Naive thymus-derived CD4-positive, alpha-beta T cell (primary cell): ENCODE data around the gene RPL27. TPM values are rescaled to one million over a fixed set of nuclear protein-coding genes. Genes with fewer than 3 reads are reported as not detected.

Source experiments
- ATAC-seq: fragments of 150-1000 bp; cut with Tn5 transposase; 2 replicates; pipeline ENCODE4 v1.10.0; 2021; ENCODE audit warnings: mild to moderate bottlenecking, moderate library complexity
- CTCF ChIA-PET: fragments of 350-600 bp; sonication (Branson Sonifier 250); formaldehyde crosslinking; loops from one replicate; lab custom pipeline; 2021; ENCODE audit warnings: antibody characterized with exemption; lab: Charles Lee
- POLR2A ChIA-PET: fragments of 350-600 bp; sonication (Branson Sonifier 250); formaldehyde crosslinking; loops from one replicate; lab custom pipeline; 2021; ENCODE audit warnings: antibody characterized with exemption, inconsistent platforms; lab: Charles Lee
- DNase-seq, 9 donors: peaks; one replicate each; pipeline versions ENCODE4 v3.0.0 to v3.0.0-alpha.2; 2020 to 2022; ENCODE audit warnings: mixed read lengths in 1 of 9
- H3K27ac ChIP-seq: one replicate; pipeline ENCODE4 v1.7.0; 2013; ENCODE audit warnings: mild to moderate bottlenecking, low read depth, low read length, moderate library complexity
- H3K27me3 ChIP-seq, 2 donors: one replicate each; pipeline ENCODE4 v1.7.0; 2013; ENCODE audit warnings: low read length in 2 of 2, mild to moderate bottlenecking in 2 of 2, moderate library complexity in 2 of 2; ENCODE audit not compliant: control insufficient read depth in 2 of 2, insufficient read depth in 2 of 2
- H3K36me3 ChIP-seq, 3 experiments: 1 replicate in 2 of 3; 2 replicates in 1 of 3; pipeline ENCODE4 v1.7.0; 2013; ENCODE audit warnings: low read length in 3 of 3, mild to moderate bottlenecking in 3 of 3, moderate library complexity in 1 of 3; ENCODE audit not compliant: insufficient read depth in 3 of 3, control insufficient read depth in 2 of 3
- H3K4me1 ChIP-seq, 2 donors: one replicate each; pipeline ENCODE4 v1.7.0; 2013; ENCODE audit warnings: low read length in 2 of 2, mild to moderate bottlenecking in 2 of 2, moderate library complexity in 1 of 2; ENCODE audit not compliant: control insufficient read depth in 2 of 2, insufficient read depth in 2 of 2
- H3K4me3 ChIP-seq: 2 replicates; pipeline ENCODE4 v1.7.0; 2013; ENCODE audit warnings: mild to moderate bottlenecking, low read length
- H3K9me3 ChIP-seq, 3 experiments: 1 replicate in 2 of 3; 2 replicates in 1 of 3; pipeline ENCODE4 v1.7.0; 2013; ENCODE audit warnings: low read length in 3 of 3; ENCODE audit not compliant: control insufficient read depth in 2 of 3
- H3K27ac Mint-ChIP-seq, 9 donors: one replicate each; pipeline ENCODE4 v1.8.0; 2020 to 2022; ENCODE audit warnings: mixed read lengths in 9 of 9, mild to moderate bottlenecking in 8 of 9, moderate library complexity in 5 of 9, inconsistent platforms in 2 of 9
- H3K27me3 Mint-ChIP-seq, 5 donors: one replicate each; pipeline ENCODE4 v1.8.0; 2021 to 2022; ENCODE audit warnings: mixed read lengths in 5 of 5, mild to moderate bottlenecking in 1 of 5
- H3K36me3 Mint-ChIP-seq, 5 donors: one replicate each; pipeline ENCODE4 v1.8.0; 2020 to 2022; ENCODE audit warnings: mixed read lengths in 5 of 5, mild to moderate bottlenecking in 3 of 5, inconsistent platforms in 1 of 5
- H3K4me1 Mint-ChIP-seq, 7 donors: one replicate each; pipeline ENCODE4 v1.8.0; 2020 to 2022; ENCODE audit warnings: mixed read lengths in 7 of 7, mild to moderate bottlenecking in 3 of 7, inconsistent platforms in 1 of 7
- H3K4me3 Mint-ChIP-seq, 10 donors: one replicate each; pipeline ENCODE4 v1.8.0; 2020 to 2022; ENCODE audit warnings: mild to moderate bottlenecking in 10 of 10, mixed read lengths in 10 of 10, moderate library complexity in 6 of 10, inconsistent platforms in 2 of 10
- H3K9me3 Mint-ChIP-seq, 11 donors: one replicate each; pipeline ENCODE4 v1.8.0; 2020 to 2022; ENCODE audit warnings: mixed read lengths in 11 of 11, mild to moderate bottlenecking in 4 of 11, inconsistent platforms in 1 of 11, moderate library complexity in 1 of 11
- intact Hi-C, 2 donors: fragments of 100-400 bp; cut with micrococcal nuclease; formaldehyde crosslinking; loops; one replicate each; pipeline ENCODE4 v1.15.1; 2023
- polyA plus RNA-seq, 2 donors: library from polyadenylated mRNA; unstranded; fragments of 300-500 nt; fragmentation: Illumina TruSeq; gene quantifications; one replicate each; pipeline ENCODE4 v1.2.3, GENCODE V29; 2021
- total RNA-seq, 6 experiments: library from RNA in 5 of 6; stranded (reverse) in 5 of 6; gene quantifications; 1 replicate in 5 of 6; 2 replicates in 1 of 6; pipeline ENCODE4 v1.2.3 and lab custom pipeline; 2021 to 2026

The RPL27 gene
- total and polyA plus RNA-seq, 7 experiments from 2014 or later = 951 to 2,713 (median 1,834) TPM

- Histone ChIP-seq H3K9me3 (no peaks in the 10 kb centered on the region), H3K4me1 (peaks cover 15 to 20% of the 10 kb centered on the region in 2 donors), H3K36me3 (peaks cover 0 to 23% (median 0%) of the 10 kb centered on the region in 3 experiments), H3K4me3 (no peak overlapping the region), H3K27ac (no peak overlapping the region), H3K27me3 (no peaks in the 10 kb centered on the region)
- ChIA-PET POLR2A (interaction anchor here (0.7 to 1.4 kb wide), 5 partner anchors 9 to 106 kb away, joined by 3 to 4 read pairs (median 3); partner anchors contain the start of genes BRCA1 and RPL27), CTCF (interaction anchor here (0.7 to 1.1 kb wide), 2 partner anchors 13 to 21 kb away, joined by 3 read pairs; partner anchors contain the start of genes IFI35 and RPL27)
- ATAC-seq (no peak), DNase-seq (no peak)
- H3K27me3 Mint-ChIP-seq = peaks cover 0 to 2% (median 0%) of the 10 kb centered on the region in 5 donors
- H3K4me1 Mint-ChIP-seq = peaks cover 8 to 33% (median 29%) of the 10 kb centered on the region in 7 donors
- no peaks in the 10 kb centered on the region for H3K9me3 Mint-ChIP-seq
- H3K36me3 Mint-ChIP-seq = peaks cover 0 to 3% (median 0%) of the 10 kb centered on the region in 5 donors
- peak overlapping the region in 1 of 10 donors; percentile 29 for H3K4me3 Mint-ChIP-seq
- H3K27ac Mint-ChIP-seq = peak overlapping the region in 8 of 9 donors; percentile 34 to 86 (median 72)
- intact Hi-C loops = no loop called here
These were observed 20.7 kb downstream of the RPL27 start for GRCh38 chr17:43018932-43019331.

DNA sequence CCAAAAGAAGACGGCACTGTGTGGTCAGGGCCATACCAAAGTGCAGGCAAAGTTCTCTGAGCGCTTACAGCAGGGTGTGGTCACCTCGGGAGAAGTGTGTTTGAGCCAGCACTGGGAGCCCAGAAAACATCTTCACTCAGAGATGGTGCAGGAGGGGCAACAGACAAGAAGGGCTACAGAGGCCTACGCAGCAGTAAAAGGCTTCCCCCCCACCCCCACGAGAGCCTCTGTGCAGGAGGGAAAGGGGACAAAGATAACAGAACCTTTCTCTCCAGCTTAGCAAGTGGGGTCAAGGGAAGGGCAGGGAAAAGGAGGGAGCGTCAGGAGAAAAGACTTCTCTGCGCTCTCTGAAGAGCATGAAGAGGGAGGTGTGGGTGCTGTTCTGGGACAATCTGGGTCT, 21.2 kb downstream of the RPL27 start:
- intact Hi-C loops = no loop called here
- Mint-ChIP-seq H3K27ac (peak overlapping the region in 7 of 9 donors; percentile 44 to 90 (median 75)), H3K4me3 (peak overlapping the region in 9 of 10 donors; percentile 15 to 94 (median 58)), H3K27me3 (peaks cover 0 to 5% (median 0%) of the 10 kb centered on the region in 5 donors), H3K4me1 (peaks cover 11 to 36% (median 32%) of the 10 kb centered on the region in 7 donors), H3K36me3 (peaks cover 0 to 3% (median 0%) of the 10 kb centered on the region in 5 donors), H3K9me3 (peaks cover 0 to 2% (median 0%) of the 10 kb centered on the region in 11 donors)
- no peaks in the 10 kb centered on the region for H3K27me3 ChIP-seq
- H3K4me1 ChIP-seq = peaks cover 19 to 25% of the 10 kb centered on the region in 2 donors
- DNase-seq (no peak), ATAC-seq (no peak)
- ChIA-PET CTCF (interaction anchor here (0.7 to 1.1 kb wide), 2 partner anchors 13 to 21 kb away, joined by 3 read pairs; partner anchors contain the start of genes IFI35 and RPL27), POLR2A (interaction anchor here (0.7 to 1.4 kb wide), 4 partner anchors 9 to 21 kb away, joined by 3 to 4 read pairs (median 3); partner anchors contain the start of gene RPL27)
- peaks cover 0 to 18% (median 0%) of the 10 kb centered on the region in 3 experiments for H3K36me3 ChIP-seq
- H3K27ac ChIP-seq = peak overlapping the region; percentile 18
- no peaks in the 10 kb centered on the region for H3K9me3 ChIP-seq
- no peak overlapping the region for H3K4me3 ChIP-seq

- Mint-ChIP-seq H3K27ac (peak overlapping the region in 8 of 9 donors; percentile 44 to 87 (median 73)), H3K4me1 (peaks cover 16 to 41% (median 36%) of the 10 kb centered on the region in 7 donors), H3K9me3 (peaks cover 0 to 2% (median 0%) of the 10 kb centered on the region in 11 donors), H3K27me3 (peaks cover 0 to 10% (median 0%) of the 10 kb centered on the region in 5 donors), H3K4me3 (peak overlapping the region; percentile 45 to 94 (median 86)), H3K36me3 (peaks cover 0 to 2% (median 0%) of the 10 kb centered on the region in 5 donors)
- Histone ChIP-seq H3K9me3 (no peaks in the 10 kb centered on the region), H3K27me3 (no peaks in the 10 kb centered on the region), H3K4me1 (peaks cover 19 to 27% of the 10 kb centered on the region in 2 donors), H3K36me3 (peaks cover 0 to 11% (median 0%) of the 10 kb centered on the region in 3 experiments), H3K4me3 (no peak overlapping the region), H3K27ac (peak overlapping the region; percentile 18)
- ATAC-seq (no peak), DNase-seq (no peak)
- ChIA-PET POLR2A (interaction anchor here (0.7 to 1.8 kb wide), 3 partner anchors 13 to 368 kb away, joined by 3 to 5 read pairs (median 4); no protein-coding TSS in a partner anchor), CTCF (interaction anchor here (0.6 kb wide), 1 partner anchor 376 kb away, joined by 4 read pairs; no protein-coding TSS in a partner anchor)
- intact Hi-C loops = loop anchor here (5.0 to 10.0 kb wide), 4 partner anchors 152 to 828 kb away; partner anchors contain the start of genes GHDC (in 1 of the 2), NBR1 (in 1 of the 2), PLEKHH3 (in 1 of the 2) and TMEM106A (in 1 of the 2)
These were observed 21.9 kb downstream of the RPL27 start for GRCh38 chr17:43020030-43020621.

DNA sequence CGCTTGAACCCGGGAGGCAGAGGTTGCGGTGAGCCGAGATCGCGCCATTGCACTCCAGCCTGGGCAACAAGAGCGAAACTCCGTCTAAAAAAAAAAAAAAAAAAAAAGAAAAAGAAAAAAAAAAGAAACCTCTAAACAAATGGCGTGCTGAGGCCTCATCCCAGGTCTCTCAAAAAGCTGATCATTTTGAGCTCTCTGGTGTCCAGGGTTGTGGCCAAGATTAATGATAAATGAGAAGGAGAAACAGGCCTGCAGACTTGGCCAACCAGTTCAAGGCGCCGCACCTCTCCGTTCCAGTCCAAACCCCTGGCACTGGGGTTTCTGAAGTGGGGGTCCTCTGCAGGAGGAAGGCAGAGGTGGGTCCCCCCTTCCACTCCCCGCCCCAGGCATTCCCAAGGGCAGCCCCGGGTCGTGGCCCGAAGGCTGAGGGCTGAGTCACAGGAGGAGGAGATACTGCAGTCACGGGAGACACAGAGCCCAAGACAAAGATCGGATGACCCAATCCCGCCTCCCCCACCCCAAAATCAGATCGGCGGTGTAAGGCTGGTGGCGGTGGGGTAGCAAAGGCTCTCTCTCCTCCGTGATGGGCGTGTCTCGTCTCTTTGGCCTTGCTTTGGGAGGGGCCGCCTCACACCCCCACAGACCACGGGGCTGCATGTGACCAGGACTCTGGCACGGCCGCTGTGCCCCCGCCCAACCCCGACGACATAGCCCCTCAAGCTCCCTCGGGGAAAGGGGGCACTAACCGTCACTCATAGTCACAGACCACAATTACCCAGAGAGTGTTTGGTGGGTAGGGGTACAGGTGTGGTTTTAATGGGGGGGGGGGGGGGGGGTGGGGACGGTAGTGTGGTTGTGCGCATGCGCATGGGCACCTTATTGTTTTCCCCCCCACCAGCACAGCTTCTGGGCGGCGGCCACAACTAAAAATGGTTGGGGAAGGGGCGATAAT, 22.8 kb downstream of the RPL27 start:
- no peaks in the 10 kb centered on the region for H3K9me3 ChIP-seq
- ATAC-seq (peak; percentile 1), DNase-seq (peak in 7 of 9 donors; percentile 30 to 56 (median 43))
- H3K9me3 Mint-ChIP-seq = peaks cover 0 to 2% (median 0%) of the 10 kb centered on the region in 11 donors
- H3K27ac ChIP-seq = peak overlapping the region; percentile 73
- peaks cover 16 to 41% (median 38%) of the 10 kb centered on the region in 7 donors for H3K4me1 Mint-ChIP-seq
- CTCF ChIA-PET = interaction anchor here (0.6 kb wide), 1 partner anchor 375 kb away, joined by 4 read pairs; no protein-coding TSS in a partner anchor
- H3K27ac Mint-ChIP-seq = peak overlapping the region in 8 of 9 donors; percentile 52 to 89 (median 82)
- H3K36me3 ChIP-seq = peaks cover 0 to 5% (median 0%) of the 10 kb centered on the region in 3 experiments
- H3K27me3 ChIP-seq = no peaks in the 10 kb centered on the region
- peaks cover 21 to 27% of the 10 kb centered on the region in 2 donors for H3K4me1 ChIP-seq
- H3K27me3 Mint-ChIP-seq = peaks cover 0 to 14% (median 0%) of the 10 kb centered on the region in 5 donors
- peaks cover 0 to 4% (median 0%) of the 10 kb centered on the region in 5 donors for H3K36me3 Mint-ChIP-seq
- POLR2A ChIA-PET = interaction anchor here (0.7 to 1.9 kb wide), 9 partner anchors 9 to 367 kb away, joined by 3 to 12 read pairs (median 4); partner anchors contain the start of genes BRCA1, IFI35 and RPL27
- H3K4me3 ChIP-seq = peak overlapping the region; percentile 79
- peak overlapping the region; percentile 86 to 95 (median 92) for H3K4me3 Mint-ChIP-seq
- intact Hi-C loops = loop anchor here (5.0 to 10.0 kb wide), 4 partner anchors 151 to 829 kb away; partner anchors contain the start of genes GHDC (in 1 of the 2), NBR1 (in 1 of the 2), PLEKHH3 (in 1 of the 2) and TMEM106A (in 1 of the 2)

DNA sequence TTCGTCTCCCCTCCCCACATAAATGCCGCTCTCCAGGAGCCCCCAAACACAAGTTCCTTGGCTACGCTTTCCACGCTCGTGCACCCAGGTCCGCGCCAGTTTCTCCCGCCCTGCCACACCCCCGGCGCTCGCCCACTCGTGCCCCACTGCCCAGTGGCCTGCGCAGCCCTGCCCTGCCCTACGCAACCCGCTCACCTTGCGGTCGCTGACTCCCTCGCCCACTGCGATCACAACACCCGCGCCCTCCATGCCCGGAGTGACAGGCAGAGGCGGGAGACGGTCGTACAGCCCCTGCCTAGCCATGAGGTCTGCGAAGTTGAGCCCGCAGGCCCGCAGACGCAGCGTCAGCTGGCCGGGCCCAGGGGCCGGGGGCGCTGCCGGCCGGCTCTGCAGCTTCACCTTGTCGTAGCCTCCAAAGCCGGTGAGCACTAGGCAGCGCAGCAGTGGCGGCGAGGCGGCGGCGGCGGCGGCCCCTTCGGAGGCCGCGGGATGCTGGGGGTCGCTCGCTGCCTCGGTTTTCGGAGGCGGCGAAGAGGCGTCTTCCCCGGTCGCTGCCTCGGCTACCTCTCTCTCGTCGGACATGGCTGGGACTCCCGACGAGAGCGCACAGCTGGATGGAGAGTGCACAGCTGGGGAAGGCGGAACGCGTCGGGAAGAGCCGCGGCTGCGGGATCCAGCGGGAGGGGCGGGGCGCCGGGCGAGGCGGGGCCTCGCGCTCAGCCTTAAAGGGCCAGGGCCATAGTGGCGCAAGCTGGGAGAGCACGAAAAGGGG, 23.7 kb downstream of the RPL27 start, which contains the start of gene VAT1:
Gene VAT1, minus strand, starts transcription at position 645 of the 772 bp plus-strand sequence. Its CDS starts 63 bp downstream, at position 582.
- peak within 1 kb of the TSS in 8 of 9 donors; percentile 52 to 89 (median 82) for H3K27ac Mint-ChIP-seq
- intact Hi-C loops = loop anchor here (1.0 to 10.0 kb wide), 6 partner anchors 16 to 830 kb away; partner anchors contain the start of genes GHDC (in 1 of the 2), IFI35 (in 1 of the 2), NBR1 (in 1 of the 2) and PLEKHH3 (in 1 of the 2)
- H3K36me3 Mint-ChIP-seq = peaks cover 0 to 4% (median 0%) of the 10 kb centered on the region in 5 donors
- Histone ChIP-seq H3K27me3 (no peaks in the 10 kb centered on the region), H3K27ac (peak within 1 kb of the TSS; percentile 73), H3K4me1 (peaks cover 21 to 27% of the 10 kb centered on the region in 2 donors), H3K36me3 (peaks cover 0 to 5% (median 0%) of the 10 kb centered on the region in 3 experiments), H3K9me3 (no peaks in the 10 kb centered on the region), H3K4me3 (peak within 1 kb of the TSS; percentile 79)
- ATAC-seq (peak; percentile 59), DNase-seq (peak; percentile 30 to 74 (median 45))
- peak within 1 kb of the TSS; percentile 86 to 95 (median 92) for H3K4me3 Mint-ChIP-seq
- H3K4me1 Mint-ChIP-seq = peaks cover 16 to 41% (median 38%) of the 10 kb centered on the region in 7 donors
- peaks cover 0 to 16% (median 0%) of the 10 kb centered on the region in 5 donors for H3K27me3 Mint-ChIP-seq
- H3K9me3 Mint-ChIP-seq = peaks cover 0 to 2% (median 0%) of the 10 kb centered on the region in 11 donors
- POLR2A ChIA-PET = interaction anchor here (1.0 to 1.9 kb wide), 9 partner anchors 10 to 366 kb away, joined by 3 to 12 read pairs (median 4); partner anchors contain the start of genes BRCA1, IFI35 and RPL27
- CTCF ChIA-PET = interaction anchor here (1.0 kb wide), 1 partner anchor 460 kb away, joined by 3 read pairs; no protein-coding TSS in a partner anchor
